ENCODE results near the gene SOS2. TPM values are rescaled to one million over a fixed set of nuclear protein-coding genes. Genes with fewer than 3 reads are reported as not detected.

SOS2 gene
- total and polyA plus RNA-seq, 10 of the 15 experiments (the other 5 are each of a cell fraction or from before 2014, with no cell fraction given), result 2.1 to 16.8 (median 8.4) TPM

GRCh38 chr14:50088117-50088515 is 143.3 kb downstream of the SOS2 start (continued):
- TF ChIP-seq TCF7 (IDR thresholded peaks at IDR 0.05; ENCODE audit: borderline replicate concordance) (no peak), IRF5 (IDR thresholded peaks at IDR 0.05; ENCODE audit: borderline replicate concordance) (no peak), CBFB (IDR thresholded peaks at IDR 0.05; ENCODE audit: low read depth) (no peak), SMC3 (IDR thresholded peaks at IDR 0.05; ENCODE audit: borderline replicate concordance, low read length) (no peak), NR2F1 (conservative IDR thresholded peaks at IDR 0.05) (no peak), NKRF (conservative IDR thresholded peaks at IDR 0.05) (no peak), MLLT1 (IDR thresholded peaks at IDR 0.05) (no peak)
